Activated CD8-positive, alpha-beta memory T cell treated with anti-CD3 and anti-CD28 coated beads for 48 hours (primary cell): ENCODE measurements around the gene TSGA10.
"Not testable (repeated sequence)": the region's sequence is repeated elsewhere in the genome, so short reads cannot be mapped to it uniquely, and the experiment has no call there.

Experiments
- DNase-seq, 3 experiments: peaks; one replicate each; pipeline ENCODE4 v3.0.0-alpha.2; 2020; ENCODE audit warnings: low read depth in 2 of 3, low spot score in 2 of 3

The TSGA10 gene

GRCh38 chr2:99081891-99082290 is 72.9 kb downstream of the TSGA10 start:
- no peak for DNase-seq

DNA sequence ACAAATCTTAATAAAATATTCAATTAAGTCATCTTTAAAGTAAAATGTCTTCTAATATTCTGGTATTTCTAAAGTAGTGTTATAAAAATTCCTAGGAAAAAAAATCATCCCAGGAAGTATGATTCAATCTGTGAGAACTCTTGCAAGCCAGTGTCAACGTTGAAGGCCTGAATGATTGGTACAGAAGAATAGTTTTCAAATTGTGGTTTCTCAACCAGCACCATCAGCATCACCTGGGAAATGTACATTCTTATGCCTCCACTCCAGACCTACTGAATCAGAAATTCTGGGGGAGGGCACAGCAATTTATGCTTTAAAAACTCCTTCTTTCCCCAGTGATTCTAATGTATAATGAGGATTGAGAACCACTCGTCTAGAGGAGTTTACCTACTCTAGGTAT is 75.5 kb downstream of the TSGA10 start:
- DNase-seq, result no peak

DNA sequence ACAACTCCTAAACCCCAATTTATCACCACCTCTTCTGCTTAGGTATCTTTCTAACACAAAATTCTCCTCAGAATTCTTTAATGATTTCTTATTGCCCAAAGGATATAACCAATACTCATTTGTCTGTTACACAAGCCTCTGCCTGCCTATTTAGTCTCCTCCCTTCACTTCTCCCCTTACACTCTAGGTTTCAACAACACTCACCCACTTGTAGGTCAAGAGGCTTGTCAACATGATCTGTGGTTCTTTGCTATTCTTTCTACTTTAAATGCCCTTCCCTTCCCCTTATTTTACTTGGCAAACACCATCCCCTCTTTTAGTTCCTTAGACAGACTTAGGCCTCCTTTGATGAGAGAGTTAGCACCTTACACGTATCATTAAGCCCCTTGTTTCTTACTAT is 82.2 kb downstream of the TSGA10 start:
- no peak for DNase-seq

DNA sequence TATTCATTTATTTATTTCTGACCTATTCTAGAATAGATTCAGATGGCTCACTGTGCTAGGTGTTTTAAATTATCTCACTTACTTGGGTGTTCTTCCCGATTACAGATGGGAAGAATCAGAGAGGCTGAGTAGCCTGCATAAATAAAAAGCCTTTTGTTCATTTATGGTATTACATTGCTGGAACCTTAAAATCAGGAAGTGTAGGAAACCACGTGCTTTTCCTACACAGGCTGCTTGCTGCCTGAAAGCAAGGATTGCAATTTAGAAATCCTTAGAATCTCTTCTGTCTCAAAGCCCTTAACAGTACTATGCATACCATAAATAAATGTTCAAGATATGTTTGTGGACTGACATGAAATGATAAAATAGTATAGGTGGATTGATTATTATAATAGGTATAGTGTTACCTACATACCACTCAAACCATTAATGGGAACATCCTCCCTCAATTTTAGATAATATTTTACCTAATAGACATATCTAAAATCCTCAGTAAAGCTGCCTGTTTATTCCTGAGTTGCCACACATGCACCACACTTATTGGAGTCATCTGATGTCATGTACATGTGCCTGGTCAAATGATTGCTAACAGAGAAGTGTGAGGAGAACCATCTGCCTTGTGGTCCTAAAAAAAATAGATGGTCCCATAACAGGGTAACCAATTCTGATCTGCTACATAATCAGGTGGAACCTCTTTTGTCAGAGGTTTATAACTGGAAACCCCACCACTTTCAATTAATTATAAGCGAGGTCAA is 86.7 kb downstream of the TSGA10 start:
- DNase-seq, result no peak

- DNase-seq, result no peak
Observed at GRCh38 chr2:99066075-99066958, 88.4 kb downstream of the TSGA10 start.

DNA sequence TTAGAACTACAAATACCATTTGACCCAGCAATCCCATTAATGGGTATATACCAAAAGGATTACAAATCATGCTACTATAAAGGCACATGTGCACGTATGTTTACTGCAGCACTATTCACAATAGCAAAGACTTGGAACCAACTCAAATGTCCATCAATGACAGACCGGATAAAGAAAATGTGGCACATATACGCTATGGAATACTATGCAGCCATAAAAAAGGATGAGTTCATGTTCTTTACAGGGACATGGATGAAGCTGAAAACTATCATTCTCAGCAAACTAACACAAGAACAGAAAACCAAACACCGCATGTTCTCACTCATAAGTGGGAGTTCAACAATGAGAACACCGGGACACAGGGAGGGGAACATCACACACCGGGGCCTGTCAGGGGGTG is 105.6 kb downstream of the TSGA10 start:
- not testable (repeated sequence) for DNase-seq

DNA sequence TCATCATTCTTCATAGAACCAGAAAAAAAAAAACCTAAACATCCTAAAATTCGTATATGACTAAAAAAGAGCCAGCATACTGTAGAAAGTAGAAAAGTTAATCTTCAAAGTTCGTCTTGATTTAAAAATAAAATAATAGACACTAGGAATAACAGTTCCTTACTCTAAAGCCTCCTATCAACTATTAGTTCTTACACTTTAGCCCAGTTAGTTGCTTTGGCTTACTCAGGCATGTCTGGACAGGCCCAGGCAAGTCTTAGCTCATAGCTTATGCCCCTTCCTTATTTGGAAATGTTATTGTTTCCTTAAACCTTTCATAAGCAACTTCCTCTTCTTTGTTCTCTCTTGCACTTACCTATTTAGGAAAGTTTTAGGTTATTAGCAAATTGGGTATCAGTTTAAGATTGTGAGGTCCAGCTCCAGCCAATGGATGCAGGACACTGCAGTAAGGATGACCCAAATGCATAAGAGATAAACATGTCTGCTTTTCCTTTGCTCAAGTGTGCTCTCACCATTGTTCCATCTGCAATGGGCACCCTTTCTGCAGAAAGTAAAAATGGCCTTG is 113.9 kb downstream of the TSGA10 start:
- not testable (repeated sequence) for DNase-seq

DNA sequence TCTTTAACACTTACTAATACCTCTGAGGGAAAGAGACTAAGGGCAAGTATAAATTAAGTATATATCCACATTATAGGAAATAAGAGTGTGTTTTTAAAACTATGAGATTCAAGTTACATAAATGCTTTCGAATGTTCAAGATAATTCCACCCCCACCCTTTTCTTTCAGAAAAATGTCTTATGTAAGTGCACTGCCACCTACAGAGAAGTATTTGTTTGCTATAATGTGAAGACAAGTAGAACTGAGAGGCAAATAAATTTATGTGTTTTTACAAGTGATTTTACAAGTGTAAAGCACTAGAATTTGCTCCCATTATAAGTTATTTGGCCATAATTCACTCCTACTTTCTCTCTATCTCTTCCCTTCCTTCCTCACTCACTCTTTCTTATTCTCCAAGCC is 118.8 kb downstream of the TSGA10 start:
- no peak for DNase-seq

- DNase-seq, result no peak
Observed at GRCh38 chr2:99032786-99033185, 122.0 kb downstream of the TSGA10 start.

GRCh38 chr2:99032001-99032400 is 122.7 kb downstream of the TSGA10 start:
- no peak for DNase-seq

- DNase-seq, result no peak
Observed at GRCh38 chr2:99031481-99031880, 123.3 kb downstream of the TSGA10 start.

- no peak for DNase-seq
Observed at GRCh38 chr2:99028558-99028957, 126.2 kb downstream of the TSGA10 start.

- DNase-seq, result no peak
Observed at GRCh38 chr2:99027856-99028255, 126.9 kb downstream of the TSGA10 start.

DNA sequence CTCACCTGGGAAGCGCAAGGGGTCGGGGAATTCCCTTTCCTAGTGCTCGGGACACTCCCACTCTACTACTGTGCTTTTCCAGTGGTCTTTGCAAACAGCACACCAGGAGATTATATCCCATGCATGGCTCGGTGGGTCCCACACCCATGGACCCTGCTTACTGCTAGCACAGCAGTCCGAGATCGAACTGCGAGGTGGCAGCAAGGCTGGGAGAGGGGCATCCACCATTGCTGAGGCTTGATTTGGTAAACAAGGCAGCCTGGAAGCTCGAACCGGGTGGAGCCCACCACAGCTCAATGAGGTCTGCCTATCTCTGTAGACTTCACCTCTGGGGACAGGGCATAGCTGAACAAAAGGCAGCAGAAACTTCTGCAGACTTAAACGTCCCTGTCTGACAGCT is 154.0 kb downstream of the TSGA10 start:
- DNase-seq, result no peak

GRCh38 chr2:98988695-98989094 is 166.0 kb downstream of the TSGA10 start:
- not testable (repeated sequence) for DNase-seq

DNA sequence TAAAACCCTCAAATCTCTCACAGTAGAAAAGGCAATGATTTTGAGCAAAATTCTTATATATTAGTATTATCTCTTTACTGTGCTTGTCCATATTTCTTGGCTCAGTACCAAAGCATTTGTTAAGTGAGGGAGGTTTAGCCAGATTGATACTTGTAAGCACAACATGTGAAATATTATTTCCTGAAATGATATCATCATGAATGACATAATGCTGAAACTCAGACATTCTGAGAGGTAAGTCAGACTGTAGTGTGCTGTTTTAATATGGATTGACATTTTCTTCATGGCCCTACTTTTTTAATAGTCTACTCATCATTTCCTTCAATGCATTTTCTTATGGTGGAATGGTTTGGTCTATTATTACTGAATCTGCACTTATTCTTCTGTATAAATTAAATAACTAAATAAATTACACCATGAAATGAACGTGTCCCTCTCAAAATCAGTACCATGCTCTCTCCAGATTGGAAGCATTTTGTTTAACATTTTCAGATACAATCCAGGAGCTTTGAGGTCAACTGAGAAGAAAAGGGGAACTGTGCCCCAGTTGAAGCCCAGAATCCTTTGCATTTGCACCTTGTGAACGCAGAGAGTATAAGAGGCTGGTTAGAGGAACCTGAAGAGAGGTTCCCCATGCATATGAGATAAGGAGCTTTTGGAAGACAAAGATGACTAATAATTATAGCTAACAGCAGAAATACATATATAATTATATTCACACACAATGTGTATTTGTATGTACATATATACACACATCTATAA is 168.7 kb downstream of the TSGA10 start:
- no peak for DNase-seq

GRCh38 chr2:98975611-98976010 is 179.1 kb downstream of the TSGA10 start:
- DNase-seq, result no peak

DNA sequence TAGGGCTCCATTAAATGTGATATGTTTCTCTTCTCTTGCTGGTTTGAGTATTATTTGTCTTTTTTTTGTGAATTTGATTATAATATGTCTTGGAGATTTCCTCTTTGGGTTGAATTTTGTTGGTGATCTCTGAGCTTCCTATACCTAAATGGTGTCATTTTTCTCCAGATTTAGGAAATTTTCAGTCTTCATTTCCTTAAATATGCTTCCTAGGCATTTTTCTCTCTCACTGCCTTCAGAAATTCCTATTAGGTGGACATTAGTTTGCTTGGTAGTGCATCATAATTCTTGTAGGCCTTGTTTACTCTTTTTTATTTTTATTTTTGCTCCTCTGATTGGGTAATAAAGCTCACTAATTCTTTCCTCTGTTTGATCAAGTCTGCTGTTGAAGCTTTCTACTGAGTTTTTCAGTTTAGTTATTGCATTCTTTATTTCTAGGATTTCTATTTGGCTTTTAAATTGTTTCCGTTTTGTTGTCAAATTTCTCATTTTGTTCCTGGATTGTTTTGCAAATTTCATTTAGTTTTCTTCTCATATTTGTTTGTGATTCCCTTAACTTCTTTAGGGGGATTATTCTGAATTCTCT is 182.1 kb downstream of the TSGA10 start:
- no peak for DNase-seq

DNA sequence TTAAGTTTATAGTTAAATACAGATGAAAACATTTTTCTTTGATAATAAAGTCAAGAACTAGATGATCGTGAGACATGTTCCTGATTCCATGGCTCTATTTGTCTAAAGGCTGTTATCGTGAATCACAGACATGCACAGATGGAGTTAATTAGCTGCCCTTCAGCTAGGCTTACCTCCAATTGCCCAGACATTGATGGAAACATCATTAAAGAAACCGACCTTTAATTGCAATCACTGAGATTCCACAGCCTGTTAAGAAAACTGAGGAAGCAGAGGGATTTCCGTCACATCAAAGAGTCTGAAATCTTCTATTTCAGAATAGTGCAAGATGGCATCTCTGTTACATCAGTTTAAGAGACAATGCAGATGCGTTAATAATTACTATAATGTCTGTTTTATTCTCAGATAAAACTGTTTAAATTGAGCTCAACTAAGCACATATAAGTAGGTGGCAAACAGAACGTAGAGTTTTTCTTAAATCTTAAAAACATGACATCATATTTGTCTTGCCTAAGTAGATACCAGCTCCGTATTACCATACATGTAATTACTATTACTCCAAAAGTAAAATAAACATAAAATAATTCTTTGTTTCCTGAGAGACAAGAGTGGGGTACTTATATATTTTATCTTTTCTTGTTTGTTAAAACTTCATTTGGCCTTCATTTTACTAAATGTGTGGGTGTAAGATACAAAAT is 194.8 kb downstream of the TSGA10 start:
- no peak for DNase-seq

DNA sequence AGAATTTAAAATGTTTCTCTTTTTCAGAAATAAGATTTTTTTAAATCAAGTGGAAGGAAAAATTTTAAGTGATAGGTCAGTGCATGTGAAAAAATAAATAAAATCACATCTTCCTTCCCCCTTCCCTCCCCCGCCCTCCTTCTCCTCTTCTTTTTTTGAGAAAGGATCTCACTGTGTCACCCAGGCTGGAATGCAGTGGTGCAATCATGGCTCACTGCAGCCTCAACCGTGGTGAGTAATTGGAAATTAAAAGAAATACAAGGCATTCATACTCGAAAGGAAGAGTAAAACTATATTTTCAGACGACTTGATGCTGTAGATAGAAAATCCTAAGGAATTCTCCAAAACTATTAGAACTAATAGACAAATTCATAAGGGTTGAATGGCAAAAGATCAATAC is 201.8 kb downstream of the TSGA10 start:
- no peak for DNase-seq
